Colonic mucosa (tissue), 4 donors: Measurements from ENCODE around the gene RALGAPA2. TPM values are rescaled to one million over a fixed set of nuclear protein-coding genes. Genes with fewer than 3 reads are reported as not detected.

ENCODE experiments used
- DNase-seq: peaks from one replicate; pipeline ENCODE4 v3.0.0-alpha.2; 2020
- H3K27ac ChIP-seq: fragments of 200-600 bp; one replicate; pipeline ENCODE4 v1.8.0; 2021
- H3K27me3 ChIP-seq: fragments of 200-600 bp; one replicate; pipeline ENCODE4 v1.8.0; 2021
- H3K36me3 ChIP-seq: fragments of 200-600 bp; one replicate; pipeline ENCODE4 v1.8.0; 2021
- H3K4me1 ChIP-seq: fragments of 200-600 bp; one replicate; pipeline ENCODE4 v1.8.0; 2021; ENCODE audit warnings: mild to moderate bottlenecking
- H3K4me3 ChIP-seq: fragments of 200-600 bp; one replicate; pipeline ENCODE4 v1.8.0; 2021
- H3K9ac ChIP-seq, 2 donors: one replicate each; pipeline ENCODE4 v1.7.0; 2013; ENCODE audit warnings: control low read depth in 2 of 2, low read depth in 2 of 2, low read length in 2 of 2
- H3K9me3 ChIP-seq: fragments of 200-600 bp; one replicate; pipeline ENCODE4 v1.8.0; 2021
- CTCF ChIP-seq: fragments of 200-600 bp; IDR thresholded peaks from one replicate; pipeline ENCODE4 v1.8.0; 2022; ENCODE audit warnings: antibody characterized with exemption, mild to moderate bottlenecking
- intact Hi-C: fragments of 100-400 bp; cut with DNase I; formaldehyde crosslinking; loops from one replicate; pipeline ENCODE4 v1.14.1; 2022
- total RNA-seq, 2 donors: library from RNA; stranded (reverse); fragmentation: NEBNext Ultra II Directional in 1 of 2; extraction: Animal tissue kit (Norgen Biotek cat#: 25700) in 1 of 2; gene quantifications; one replicate each; pipeline ENCODE4 v1.2.1, GENCODE V29; 2021
- donor health status: healthy.
- donor health status: DM: no; HTN: no; CAD: no.
- donor health status: DM: no; HTN: no; CAD: no.

The RALGAPA2 gene
- total RNA-seq, 2 donors from 2014 or later = 64.5 to 66.1 TPM

GRCh38 chr20:20417876-20418676 is 294.4 kb downstream of the RALGAPA2 start:
- DNase-seq = no peak

DNA sequence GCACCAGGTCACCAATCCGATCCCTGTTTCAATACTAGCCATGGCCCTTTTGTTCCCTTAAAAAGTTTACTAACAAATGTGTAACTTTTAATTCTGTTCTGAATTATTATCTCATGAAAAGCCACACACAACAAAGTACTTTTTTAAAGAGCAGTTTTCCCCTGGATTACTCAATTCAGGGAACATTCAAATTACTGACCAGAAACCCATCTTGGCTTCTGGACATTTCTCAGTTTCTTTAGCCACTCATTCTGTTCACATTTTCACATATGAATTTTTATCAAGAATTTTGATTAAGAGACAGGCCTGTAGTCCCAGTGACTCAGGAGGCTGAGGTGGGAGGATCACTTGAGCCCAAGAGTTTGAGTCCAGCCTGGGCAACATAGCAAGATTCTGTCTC is 297.1 kb downstream of the RALGAPA2 start:
- Histone ChIP-seq H3K9me3 (no peaks in the 10 kb centered on the region), H3K4me1 (no peaks in the 10 kb centered on the region), H3K4me3 (no peak overlapping the region), H3K27ac (no peak overlapping the region), H3K27me3 (no peaks in the 10 kb centered on the region), H3K36me3 (no peaks in the 10 kb centered on the region), H3K9ac (no peak overlapping the region)
- intact Hi-C loops = no loop called here
- DNase-seq = no peak
- TF ChIP-seq CTCF = no peak

More at GRCh38 chr20:20417876-20418676, 294.4 kb downstream of the RALGAPA2 start:
- Histone ChIP-seq H3K27me3 (no peaks in the 10 kb centered on the region), H3K9me3 (no peaks in the 10 kb centered on the region), H3K4me3 (no peak overlapping the region), H3K9ac (no peak overlapping the region), H3K27ac (no peak overlapping the region), H3K4me1 (no peaks in the 10 kb centered on the region), H3K36me3 (no peaks in the 10 kb centered on the region)
- intact Hi-C loops = no loop called here
- no peak for TF ChIP-seq CTCF

- intact Hi-C loops = no loop called here
- Histone ChIP-seq H3K9ac (no peak overlapping the region), H3K4me3 (no peak overlapping the region), H3K27ac (no peak overlapping the region), H3K27me3 (no peaks in the 10 kb centered on the region), H3K9me3 (no peaks in the 10 kb centered on the region), H3K4me1 (no peaks in the 10 kb centered on the region), H3K36me3 (no peaks in the 10 kb centered on the region)
- TF ChIP-seq CTCF = no peak
- DNase-seq = no peak
Measured at GRCh38 chr20:20414640-20415220, 297.7 kb downstream of the RALGAPA2 start.

GRCh38 chr20:20413810-20414281 is 298.6 kb downstream of the RALGAPA2 start:
- no peak overlapping the region for H3K27ac ChIP-seq
- no peak overlapping the region for H3K9ac ChIP-seq
- intact Hi-C loops = no loop called here
- no peaks in the 10 kb centered on the region for H3K9me3 ChIP-seq
- H3K36me3 ChIP-seq = no peaks in the 10 kb centered on the region
- H3K4me1 ChIP-seq = no peaks in the 10 kb centered on the region
- no peak for TF ChIP-seq CTCF
- no peak for DNase-seq
- H3K27me3 ChIP-seq = no peaks in the 10 kb centered on the region
- no peak overlapping the region for H3K4me3 ChIP-seq

DNA sequence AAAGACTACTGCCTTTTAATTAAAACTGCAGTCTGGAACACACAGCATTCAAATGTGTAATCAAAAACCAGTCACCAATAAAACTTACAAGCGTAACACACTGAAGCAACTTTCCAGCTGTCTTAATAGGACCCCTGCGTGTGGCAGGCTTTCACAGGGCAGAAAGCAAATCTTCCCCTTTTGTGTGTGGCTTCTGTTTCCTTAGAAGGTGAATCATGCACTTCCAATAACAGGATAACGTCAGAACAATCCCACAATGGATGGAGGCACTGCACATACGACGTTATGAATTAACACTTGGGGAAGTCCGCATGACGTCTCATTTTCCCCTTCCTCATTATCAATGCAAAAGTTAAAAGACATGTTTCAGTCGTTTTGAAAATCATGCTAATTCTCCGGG is 299.7 kb downstream of the RALGAPA2 start:
- H3K4me1 ChIP-seq = no peaks in the 10 kb centered on the region
- no peaks in the 10 kb centered on the region for H3K36me3 ChIP-seq
- intact Hi-C loops = no loop called here

More for the DNA sequence above, 299.7 kb downstream of the RALGAPA2 start:
- no peak overlapping the region for H3K4me3 ChIP-seq
- no peak for DNase-seq
- TF ChIP-seq CTCF = no peak
- no peak overlapping the region for H3K27ac ChIP-seq
- H3K9me3 ChIP-seq = no peaks in the 10 kb centered on the region
- H3K9ac ChIP-seq = no peak overlapping the region
- no peaks in the 10 kb centered on the region for H3K27me3 ChIP-seq
